Common myeloid progenitor, CD34-positive (primary cell): ENCODE measurements around the gene RAPGEF4.
"Not testable (repeated sequence)": the region's sequence is repeated elsewhere in the genome, so short reads cannot be mapped to it uniquely, and the experiment has no call there.

ENCODE experiments used
- CTCF ChIA-PET: fragments of 350-600 bp; sonication (Branson Sonifier 250); formaldehyde crosslinking; loops from one replicate; lab custom pipeline; 2021; ENCODE audit warnings: antibody characterized with exemption; lab: Charles Lee
- POLR2A ChIA-PET: fragments of 350-600 bp; sonication (Branson Sonifier 250); formaldehyde crosslinking; loops from one replicate; lab custom pipeline; 2021; ENCODE audit warnings: antibody characterized with exemption; lab: Charles Lee
- DNase-seq, 3 donors: peaks; one replicate each; pipeline versions ENCODE4 v3.0.0 to v3.0.0-alpha.2; 2013
- H3K27ac ChIP-seq, 2 experiments: 1 replicate in 1 of 2; 2 replicates in 1 of 2; pipeline ENCODE4 v1.7.0; 2013; ENCODE audit warnings: inconsistent platforms in 2 of 2, low read length in 2 of 2, mild to moderate bottlenecking in 2 of 2, low read depth in 1 of 2, moderate library complexity in 1 of 2; ENCODE audit not compliant: severe bottlenecking in 2 of 2, insufficient read depth in 1 of 2, poor library complexity in 1 of 2
- H3K27me3 ChIP-seq, 5 experiments: replicated peaks in 2 of 5; 1 replicate in 3 of 5; 2 replicates in 2 of 5; pipeline versions ENCODE4 v1.6.1 to v1.7.0; 2013; ENCODE audit warnings: low read length in 4 of 5, mild to moderate bottlenecking in 2 of 5, moderate library complexity in 2 of 5, inconsistent platforms in 1 of 5; ENCODE audit not compliant: insufficient read depth in 5 of 5, control insufficient read depth in 4 of 5
- H3K36me3 ChIP-seq, 4 experiments: 1 replicate in 2 of 4; 2 replicates in 2 of 4; pipeline versions ENCODE4 v1.6.1 to v1.7.0; 2013; ENCODE audit warnings: low read length in 3 of 4, control low read depth in 1 of 4, mild to moderate bottlenecking in 1 of 4; ENCODE audit not compliant: control insufficient read depth in 4 of 4, insufficient read depth in 4 of 4
- H3K4me1 ChIP-seq, 4 experiments: 1 replicate in 3 of 4; 2 replicates in 1 of 4; pipeline versions ENCODE4 v1.6.1 to v1.7.1; 2013; ENCODE audit warnings: low read length in 3 of 4, mild to moderate bottlenecking in 3 of 4, control low read depth in 1 of 4, inconsistent platforms in 1 of 4, moderate library complexity in 1 of 4; ENCODE audit not compliant: control insufficient read depth in 4 of 4, insufficient read depth in 4 of 4; ENCODE audit errors: control extremely low read depth in 1 of 4
- H3K4me3 ChIP-seq, 7 experiments: 1 replicate in 4 of 7; 2 replicates in 3 of 7; pipeline versions ENCODE4 v1.5.1 to v1.7.0; 2013; ENCODE audit warnings: mild to moderate bottlenecking in 7 of 7, low read length in 6 of 7, moderate library complexity in 6 of 7, inconsistent platforms in 2 of 7, low read depth in 2 of 7, control low read depth in 1 of 7; ENCODE audit not compliant: insufficient read depth in 4 of 7, control insufficient read depth in 1 of 7; ENCODE audit errors: extremely low read depth in 1 of 7
- H3K9me3 ChIP-seq, 5 experiments: 1 replicate in 4 of 5; 2 replicates in 1 of 5; pipeline versions ENCODE4 v1.6.1 to v1.7.1; 2013; ENCODE audit warnings: low read length in 4 of 5, mild to moderate bottlenecking in 2 of 5, inconsistent platforms in 1 of 5, low read depth in 1 of 5, moderate library complexity in 1 of 5; ENCODE audit not compliant: control insufficient read depth in 4 of 5, insufficient read depth in 2 of 5; ENCODE audit errors: control extremely low read depth in 1 of 5
- WGBS: methylation state at CpG from one replicate; pipeline ENCODE4 v1.1.5; 2013; ENCODE audit not compliant: insufficient coverage; 5-methylcytosine and 5-hydroxymethylcytosine counted together

Gene RAPGEF4

DNA sequence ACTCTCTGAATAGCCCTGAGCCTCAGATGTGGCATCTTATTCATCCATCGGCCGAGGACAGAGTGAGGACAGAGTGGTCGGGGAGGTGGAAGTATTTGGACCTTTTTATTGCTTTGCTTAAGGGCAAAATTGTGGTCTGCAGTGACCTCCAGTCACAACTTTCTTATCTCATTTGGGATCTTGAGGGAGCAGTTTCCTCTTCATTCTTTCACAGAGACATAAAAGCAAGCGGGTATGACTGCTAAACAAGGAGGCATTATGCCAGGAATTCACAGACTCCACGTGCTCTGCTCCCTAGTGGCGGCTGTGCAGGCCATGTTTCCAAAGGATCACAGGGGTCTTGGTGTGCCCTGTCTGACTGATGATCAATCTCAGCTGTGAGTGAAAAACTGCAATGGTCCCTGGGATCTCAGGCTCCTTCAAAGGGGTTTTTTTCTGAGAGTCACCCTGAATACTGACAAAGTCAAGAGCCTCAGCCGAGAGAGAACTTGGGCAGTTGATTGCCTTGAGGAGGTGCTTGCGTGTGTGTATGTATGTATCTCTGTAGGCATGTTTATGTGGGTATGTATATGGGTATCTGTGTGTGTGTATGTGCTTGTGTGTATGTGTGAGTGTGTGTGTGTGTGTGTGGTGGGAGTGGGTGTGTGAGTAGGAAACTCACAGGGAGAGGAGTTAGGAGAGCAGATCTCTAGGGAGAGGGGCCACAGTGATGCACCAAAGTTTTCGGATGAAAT is 47.7 kb downstream of the RAPGEF4 start:
- POLR2A ChIA-PET: no interaction called here
- CTCF ChIA-PET: no interaction called here
- H3K4me1 ChIP-seq: peaks cover 0 to 8% (median 3%) of the 10 kb centered on the region in 4 experiments
- no peaks in the 10 kb centered on the region for H3K9me3 ChIP-seq
- peaks cover 0 to 8% (median 3%) of the 10 kb centered on the region in 5 experiments for H3K27me3 ChIP-seq
- 37% methylated on average over 6 of the region's 9 CpGs for WGBS
- H3K27ac ChIP-seq: no peak overlapping the region
- DNase-seq: peak; percentile 6 to 22 (median 22)
- no peak overlapping the region for H3K4me3 ChIP-seq
- no peaks in the 10 kb centered on the region for H3K36me3 ChIP-seq

GRCh38 chr2:172788871-172789270 is 53.2 kb downstream of the RAPGEF4 start:
- ChIA-PET CTCF (no interaction called here), POLR2A (no interaction called here)
- Histone ChIP-seq H3K4me1 (peaks cover 0 to 5% (median 2%) of the 10 kb centered on the region in 4 experiments), H3K9me3 (no peaks in the 10 kb centered on the region), H3K36me3 (no peaks in the 10 kb centered on the region), H3K4me3 (no peak overlapping the region), H3K27ac (no peak overlapping the region), H3K27me3 (peaks cover 0 to 4% (median 0%) of the 10 kb centered on the region in 5 experiments)
- no peak for DNase-seq

GRCh38 chr2:172790404-172790803 is 54.8 kb downstream of the RAPGEF4 start:
- POLR2A ChIA-PET: no interaction called here

GRCh38 chr2:172791953-172792352 is 56.3 kb downstream of the RAPGEF4 start:
- no peaks in the 10 kb centered on the region for H3K36me3 ChIP-seq
- no peaks in the 10 kb centered on the region for H3K9me3 ChIP-seq
- WGBS: 98% methylated on average over 4 of the region's 4 CpGs
- DNase-seq: no peak
- POLR2A ChIA-PET: no interaction called here
- peaks cover 0 to 5% (median 2%) of the 10 kb centered on the region in 4 experiments for H3K4me1 ChIP-seq
- peaks cover 0 to 4% (median 0%) of the 10 kb centered on the region in 5 experiments for H3K27me3 ChIP-seq
- no peak overlapping the region for H3K4me3 ChIP-seq
- CTCF ChIA-PET: no interaction called here
- no peak overlapping the region for H3K27ac ChIP-seq

More at GRCh38 chr2:172790404-172790803, 54.8 kb downstream of the RAPGEF4 start:
- H3K36me3 ChIP-seq: no peaks in the 10 kb centered on the region
- peak in 2 of 3 donors; percentile 32 to 47 for DNase-seq
- no peak overlapping the region for H3K27ac ChIP-seq
- WGBS: 67% methylated on average over 3 of the region's 4 CpGs
- no peak overlapping the region for H3K4me3 ChIP-seq
- H3K27me3 ChIP-seq: peaks cover 0 to 4% (median 0%) of the 10 kb centered on the region in 5 experiments
- peaks cover 0 to 5% (median 2%) of the 10 kb centered on the region in 4 experiments for H3K4me1 ChIP-seq
- no peaks in the 10 kb centered on the region for H3K9me3 ChIP-seq
- CTCF ChIA-PET: no interaction called here

DNA sequence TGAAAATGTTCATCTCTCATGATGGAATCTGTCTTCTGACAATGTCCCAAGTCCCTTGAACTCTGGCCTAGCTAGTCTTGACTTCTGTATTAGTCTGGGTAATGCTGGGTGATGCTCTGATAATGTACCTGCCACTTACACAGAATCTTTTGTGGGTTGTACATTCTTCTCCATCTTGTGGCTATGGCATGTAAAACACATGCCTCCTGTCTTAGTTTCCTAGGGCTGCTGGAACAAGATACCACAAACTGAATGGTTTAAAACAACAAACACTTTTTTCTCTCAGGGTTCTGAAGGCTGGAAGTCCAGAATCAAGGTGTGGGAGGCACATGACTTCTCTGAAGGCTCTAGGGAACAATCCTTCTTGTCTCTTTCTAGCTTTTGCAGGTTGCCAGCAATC is 57.1 kb downstream of the RAPGEF4 start:
- Histone ChIP-seq H3K4me1 (peaks cover 0 to 5% (median 2%) of the 10 kb centered on the region in 4 experiments), H3K36me3 (no peaks in the 10 kb centered on the region), H3K27me3 (peaks cover 0 to 4% (median 0%) of the 10 kb centered on the region in 5 experiments), H3K9me3 (no peaks in the 10 kb centered on the region), H3K4me3 (no peak overlapping the region), H3K27ac (no peak overlapping the region)
- DNase-seq: no peak
- POLR2A ChIA-PET: no interaction called here
- CTCF ChIA-PET: no interaction called here

DNA sequence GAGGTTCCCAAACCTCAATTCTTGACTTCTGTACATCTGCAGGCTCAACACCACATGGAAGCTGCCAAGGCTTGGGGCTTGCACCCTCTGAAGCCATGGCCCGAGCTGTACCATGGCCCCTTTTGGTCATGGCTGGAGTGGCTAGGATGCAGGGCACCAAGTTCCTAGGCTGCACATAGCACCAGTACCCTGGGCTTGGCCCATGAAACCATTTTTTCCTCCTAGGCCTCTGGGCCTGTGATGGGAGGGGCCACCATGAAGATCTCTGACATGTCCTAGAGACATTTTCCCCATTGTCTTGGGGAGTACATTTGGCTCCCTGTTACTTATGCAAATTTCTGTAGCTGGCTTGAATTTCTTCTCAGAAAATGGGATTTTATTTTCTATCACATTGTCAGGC is 67.7 kb downstream of the RAPGEF4 start:
- H3K4me1 ChIP-seq, POLR2A ChIA-PET, H3K9me3 ChIP-seq, DNase-seq, H3K27ac ChIP-seq, H3K4me3 ChIP-seq, H3K27me3 ChIP-seq, H3K36me3 ChIP-seq: not testable (repeated sequence)
- CTCF ChIA-PET: interaction anchor here (1.3 to 1.5 kb wide), 2 partner anchors 12 to 128 kb away, joined by 3 read pairs; no protein-coding TSS in a partner anchor
- no CpG with 5 or more reads among the region's 1 CpG for WGBS

DNA sequence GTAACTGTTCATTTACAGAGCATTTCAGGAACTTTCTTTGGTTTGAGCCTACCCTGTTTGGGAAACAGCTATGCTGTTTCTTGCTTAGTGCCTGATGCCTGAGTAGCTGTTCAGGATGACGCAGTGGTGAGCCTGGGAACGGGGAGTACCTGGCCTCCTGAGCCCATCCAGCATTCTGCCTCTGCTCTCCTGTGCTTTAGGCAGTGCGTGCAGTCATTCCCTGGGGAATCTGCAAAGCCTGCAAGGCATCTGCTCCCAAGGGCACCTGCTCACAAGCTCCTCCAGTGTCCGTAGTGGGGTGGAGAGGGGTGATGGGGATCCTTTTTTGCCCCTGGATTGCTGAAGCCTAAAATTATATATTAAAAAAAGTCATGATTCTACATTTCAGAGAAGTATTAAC is 68.8 kb downstream of the RAPGEF4 start:
- DNase-seq: no peak
- 100% methylated on average over 3 of the region's 4 CpGs for WGBS
- Histone ChIP-seq H3K4me1 (no peaks in the 10 kb centered on the region), H3K27me3 (no peaks in the 10 kb centered on the region), H3K27ac (no peak overlapping the region), H3K36me3 (no peaks in the 10 kb centered on the region), H3K4me3 (no peak overlapping the region), H3K9me3 (peaks cover 0 to 10% (median 5%) of the 10 kb centered on the region in 5 experiments)
- CTCF ChIA-PET: interaction anchor here (1.1 to 1.5 kb wide), 3 partner anchors 11 to 128 kb away, joined by 3 read pairs; no protein-coding TSS in a partner anchor
- POLR2A ChIA-PET: no interaction called here
